ENCODE results near the gene FTH1. TPM values are rescaled to one million over a fixed set of nuclear protein-coding genes. Genes with fewer than 3 reads are reported as not detected.
A peak's percentile ranks its signal among the peaks of the same experiment; 100 is the strongest.
"Not testable (repeated sequence)": the region's sequence is repeated elsewhere in the genome, so short reads cannot be mapped to it uniquely, and the experiment has no call there.

The FTH1 gene
- total RNA-seq, 6 donors from 2014 or later: 2,996 to 4,693 (median 4,496) TPM

- H3K27ac ChIP-seq: no peak overlapping the region
- 48 to 72% methylated on average over 3 of the region's 3 CpGs for WGBS, 2 donors
- no peaks in the 10 kb centered on the region for H3K27me3 ChIP-seq
- H3K9me3 ChIP-seq: no peaks in the 10 kb centered on the region
- ATAC-seq (ENCODE audit: low FRiP score in 2 of 2): no peak
- no peaks in the 10 kb centered on the region for H3K36me3 ChIP-seq
- H3K4me3 ChIP-seq: no peak overlapping the region
- peaks cover 0 to 2% (median 0%) of the 10 kb centered on the region in 4 donors for H3K4me1 ChIP-seq
- no peak for DNase-seq
- TF ChIP-seq POLR2A (IDR thresholded peaks at IDR 0.05) (no peak), CTCF (IDR thresholded peaks at IDR 0.05) (no peak), EP300 (IDR thresholded peaks at IDR 0.05) (no peak)
Observed at GRCh38 chr11:62012451-62012831, 45.0 kb upstream of the FTH1 start.

- 87 to 89% methylated on average over 3 to 9 of the region's 9 CpGs for WGBS, 2 donors
- DNase-seq: peak in 1 of 2 donors; percentile 47
- no peak for ATAC-seq (ENCODE audit: low FRiP score in 2 of 2)
- Histone ChIP-seq H3K27ac (no peak overlapping the region), H3K4me3 (no peak overlapping the region), H3K27me3 (no peaks in the 10 kb centered on the region), H3K36me3 (no peaks in the 10 kb centered on the region), H3K4me1 (peaks cover 0 to 2% (median 0%) of the 10 kb centered on the region in 4 donors), H3K9me3 (no peaks in the 10 kb centered on the region)
- TF ChIP-seq EP300 (IDR thresholded peaks at IDR 0.05) (no peak), POLR2A (IDR thresholded peaks at IDR 0.05) (no peak), POLR2AphosphoS5 (IDR thresholded peaks at IDR 0.05) (no peak), CTCF (IDR thresholded peaks at IDR 0.05) (no peak)
Observed at GRCh38 chr11:62011881-62012280, 44.4 kb upstream of the FTH1 start.

DNA sequence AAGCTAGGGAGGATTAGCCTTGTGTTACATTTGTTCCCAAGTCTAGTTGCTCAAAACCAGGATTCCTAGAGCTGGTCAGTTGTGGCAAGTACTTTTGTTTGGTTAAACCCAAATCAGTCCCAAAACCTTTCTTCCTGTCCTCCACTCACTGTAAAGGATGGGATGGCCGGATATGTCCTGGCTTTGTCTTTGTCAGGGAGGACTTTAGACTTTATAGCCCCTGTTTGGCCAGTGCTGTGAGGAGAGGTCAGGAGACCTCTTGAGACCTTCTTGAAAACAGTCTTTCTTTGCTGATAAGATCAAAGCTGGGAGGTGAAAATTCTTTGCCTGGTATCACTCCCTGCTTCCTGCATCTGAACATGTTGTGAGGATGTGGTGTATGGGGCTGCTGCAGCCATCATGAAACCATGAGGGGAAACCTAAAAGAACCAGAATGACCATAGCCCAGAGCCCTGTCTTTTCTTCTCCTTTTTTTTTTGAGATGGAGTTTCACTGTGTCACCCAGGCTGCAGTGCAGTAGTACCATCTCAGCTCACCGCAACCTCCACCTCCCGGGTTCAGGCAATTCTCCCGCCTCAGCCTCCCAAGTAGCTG is 43.6 kb upstream of the FTH1 start:
- Histone ChIP-seq H3K36me3 (no peaks in the 10 kb centered on the region), H3K4me1 (peaks cover 0 to 2% (median 0%) of the 10 kb centered on the region in 4 donors), H3K27ac (no peak overlapping the region), H3K4me3 (no peak overlapping the region), H3K9me3 (no peaks in the 10 kb centered on the region), H3K27me3 (no peaks in the 10 kb centered on the region)
- TF ChIP-seq POLR2A (IDR thresholded peaks at IDR 0.05) (no peak), EP300 (IDR thresholded peaks at IDR 0.05) (no peak), CTCF (IDR thresholded peaks at IDR 0.05) (no peak), POLR2AphosphoS5 (IDR thresholded peaks at IDR 0.05) (no peak)
- DNase-seq: no peak
- ATAC-seq (ENCODE audit: low FRiP score in 2 of 2): no peak
- WGBS, 2 donors: 94 to 96% methylated on average over 4 of the region's 4 CpGs

GRCh38 chr11:62008193-62008592 is 40.8 kb upstream of the FTH1 start:
- Histone ChIP-seq H3K4me1 (peaks cover 0 to 6% (median 3%) of the 10 kb centered on the region in 4 donors), H3K27me3 (no peaks in the 10 kb centered on the region), H3K4me3 (no peak overlapping the region), H3K27ac (no peak overlapping the region), H3K9me3 (no peaks in the 10 kb centered on the region), H3K36me3 (no peaks in the 10 kb centered on the region)
- no peak for ATAC-seq (ENCODE audit: low FRiP score in 2 of 2)
- DNase-seq: no peak
- no peak for TF ChIP-seq POLR2AphosphoS5 (IDR thresholded peaks at IDR 0.05)
- no peak for TF ChIP-seq CTCF (IDR thresholded peaks at IDR 0.05)
- TF ChIP-seq POLR2A (IDR thresholded peaks at IDR 0.05): no peak
- TF ChIP-seq EP300 (IDR thresholded peaks at IDR 0.05): no peak
- 89 to 92% methylated on average over 1 of the region's 1 CpG for WGBS, 2 donors

- WGBS, 2 donors: 50 to 52% methylated on average over 2 of the region's 2 CpGs
- H3K27me3 ChIP-seq: no peaks in the 10 kb centered on the region
- peak overlapping the region in 2 of 4 donors; percentile 49 to 62 for H3K27ac ChIP-seq
- H3K4me1 ChIP-seq: peaks cover 2 to 6% (median 5%) of the 10 kb centered on the region in 4 donors
- no peaks in the 10 kb centered on the region for H3K36me3 ChIP-seq
- peaks cover 0 to 6% (median 2%) of the 10 kb centered on the region in 4 donors for H3K9me3 ChIP-seq
- TF ChIP-seq POLR2AphosphoS5 (IDR thresholded peaks at IDR 0.05): peak in 1 of 2 donors; percentile 23
- TF ChIP-seq POLR2A (IDR thresholded peaks at IDR 0.05): no peak
- DNase-seq (peak in 1 of 2 donors; percentile 47), ATAC-seq (ENCODE audit: low FRiP score in 2 of 2) (peak in 1 of 2 donors; percentile 85)
- no peak overlapping the region for H3K4me3 ChIP-seq
Observed at GRCh38 chr11:62004473-62004872, 37.0 kb upstream of the FTH1 start.

DNA sequence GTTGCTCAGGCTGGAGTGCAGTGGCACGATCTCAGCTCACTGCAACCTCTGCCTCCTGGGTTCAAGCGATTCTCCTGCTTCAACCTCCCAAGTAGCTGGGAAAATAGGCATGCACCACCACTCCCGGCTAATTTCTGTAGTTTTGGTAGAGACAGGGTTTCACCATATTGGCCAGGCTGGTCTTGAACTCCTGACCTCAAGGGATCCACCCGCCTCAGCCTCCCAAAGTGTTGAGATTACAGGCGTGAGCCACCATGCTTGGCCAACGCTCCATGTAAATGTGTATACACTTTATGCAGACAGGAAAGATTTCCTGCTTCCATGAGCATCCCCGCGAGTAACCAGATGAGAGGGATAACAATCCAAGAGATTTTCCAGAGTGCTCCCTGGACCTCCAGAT is 34.8 kb upstream of the FTH1 start:
- H3K9me3 ChIP-seq: peaks cover 3 to 12% (median 8%) of the 10 kb centered on the region in 4 donors
- not testable (repeated sequence) for H3K4me1 ChIP-seq; ATAC-seq (ENCODE audit: low FRiP score in 2 of 2); H3K27me3 ChIP-seq; H3K36me3 ChIP-seq; H3K27ac ChIP-seq; H3K4me3 ChIP-seq; DNase-seq
- WGBS, 2 donors: 94 to 99% methylated on average over 8 of the region's 8 CpGs

Data from upper lobe of left lung (tissue), 6 donors.